ENCODE measurements around the gene DDAH2. TPM values are rescaled to one million over a fixed set of nuclear protein-coding genes. Genes with fewer than 3 reads are reported as not detected.
"Not testable (repeated sequence)": the region's sequence is repeated elsewhere in the genome, so short reads cannot be mapped to it uniquely, and the experiment has no call there.

Gene DDAH2
- total RNA-seq, 1 donor from 2014 or later = 126 TPM

DNA sequence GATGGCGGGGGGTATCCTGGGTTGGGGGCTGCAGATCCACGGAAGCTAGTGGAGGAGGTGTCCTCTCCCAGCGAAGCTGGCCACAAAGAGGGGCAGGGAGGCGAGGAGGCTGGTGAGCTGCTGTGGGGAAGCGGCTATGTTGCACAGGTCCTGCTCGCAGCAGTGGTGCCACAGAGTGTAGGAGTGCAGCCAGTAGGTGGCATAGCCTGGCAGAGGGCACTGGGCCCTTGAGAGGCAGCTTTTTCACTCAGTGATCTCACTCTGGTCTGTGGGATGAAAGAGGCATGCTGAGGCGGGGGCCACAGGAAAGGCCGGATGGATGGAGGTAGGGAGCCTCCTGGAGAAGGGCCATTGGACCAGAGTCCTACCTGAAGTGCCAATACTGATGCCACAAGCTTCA lies 16.8 kb downstream of the DDAH2 start:
- no peak for DNase-seq

DNA sequence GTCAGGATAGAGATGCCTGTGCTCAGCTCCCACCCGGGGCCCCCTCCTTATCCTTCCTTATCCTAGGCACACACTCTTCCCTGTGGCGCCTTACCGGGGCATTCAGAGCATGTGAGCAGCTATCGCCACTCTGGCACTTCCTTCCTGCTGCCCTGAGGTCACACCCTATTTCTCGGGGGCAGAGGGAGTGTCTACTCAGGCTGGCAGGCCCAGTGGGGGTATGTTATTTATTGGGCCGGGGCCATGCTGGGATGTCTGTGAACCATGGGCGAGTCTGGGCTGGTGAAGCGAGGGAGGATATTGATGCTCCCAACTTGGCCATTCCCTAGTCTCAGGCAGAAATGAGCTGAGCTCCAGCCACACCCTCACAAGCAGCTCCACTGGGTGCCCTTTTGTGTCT lies 17.9 kb downstream of the DDAH2 start:
- no peak for DNase-seq

DNA sequence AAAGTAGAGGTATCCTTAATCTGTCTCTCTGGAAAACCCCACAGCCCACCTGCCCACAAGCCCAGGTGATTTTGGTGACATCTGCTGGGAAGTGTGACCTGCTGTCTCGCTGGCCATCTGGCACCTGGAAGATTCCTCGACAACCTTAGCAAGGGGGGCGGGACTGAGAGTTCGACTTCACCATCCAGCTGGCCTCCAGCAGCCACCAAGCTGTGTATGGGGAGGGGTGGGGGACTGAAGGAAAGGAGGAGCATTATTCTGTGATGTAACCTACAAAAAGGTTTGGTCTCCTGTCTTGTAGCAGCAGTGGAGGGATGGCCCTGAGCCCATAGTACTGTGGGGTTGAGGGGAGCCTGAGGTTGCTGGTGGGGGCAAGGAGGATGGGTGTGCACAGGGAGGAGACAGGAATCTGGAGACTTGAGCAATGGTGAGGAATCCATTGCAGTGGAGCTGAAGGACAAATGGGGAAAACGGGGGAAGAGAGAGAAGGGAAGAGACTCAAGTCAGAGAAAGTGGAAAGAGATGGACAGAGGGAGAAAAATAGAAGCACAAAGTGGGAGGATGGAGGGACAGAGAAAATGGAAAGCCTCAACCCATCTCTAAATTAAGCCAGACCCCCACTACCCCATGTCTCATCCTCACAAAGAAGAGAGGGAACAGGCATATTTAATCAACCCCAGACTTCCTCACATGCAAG lies 18.4 kb downstream of the DDAH2 start:
- no peak for DNase-seq

- DNase-seq = not testable (repeated sequence)
Measured at GRCh38 chr6:31709157-31709556, 19.9 kb downstream of the DDAH2 start.

DNA sequence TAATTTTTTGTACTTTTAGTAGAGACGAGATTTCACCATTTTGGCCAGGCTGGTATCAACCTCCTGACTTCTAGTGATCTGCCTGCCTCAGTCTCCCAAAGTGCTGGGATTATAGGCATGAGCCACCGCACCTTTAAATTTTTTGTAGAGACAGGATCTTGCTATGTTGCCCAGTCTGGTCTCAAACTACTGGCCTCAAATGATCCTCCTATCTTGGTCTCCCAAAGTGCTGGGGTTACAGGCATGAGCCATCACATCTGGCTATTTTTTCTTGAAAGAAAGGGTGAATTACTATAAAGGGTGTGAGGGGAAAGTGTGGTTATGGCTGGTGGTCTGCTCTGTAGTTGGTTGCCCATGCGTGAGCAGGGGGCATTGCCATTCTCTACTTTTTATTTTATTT lies 20.9 kb downstream of the DDAH2 start:
- DNase-seq = no peak

DNA sequence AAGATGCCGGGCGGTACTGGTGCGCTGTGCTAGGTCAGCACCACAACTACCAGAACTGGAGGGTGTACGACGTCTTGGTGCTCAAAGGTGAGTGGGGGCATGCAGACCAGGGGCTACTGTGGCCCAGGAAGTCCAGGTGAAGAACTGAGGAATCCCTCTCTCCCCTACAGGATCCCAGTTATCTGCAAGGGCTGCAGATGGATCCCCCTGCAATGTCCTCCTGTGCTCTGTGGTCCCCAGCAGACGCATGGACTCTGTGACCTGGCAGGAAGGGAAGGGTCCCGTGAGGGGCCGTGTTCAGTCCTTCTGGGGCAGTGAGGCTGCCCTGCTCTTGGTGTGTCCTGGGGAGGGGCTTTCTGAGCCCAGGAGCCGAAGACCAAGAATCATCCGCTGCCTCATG lies 21.4 kb downstream of the DDAH2 start:
- DNase-seq = no peak

DNA sequence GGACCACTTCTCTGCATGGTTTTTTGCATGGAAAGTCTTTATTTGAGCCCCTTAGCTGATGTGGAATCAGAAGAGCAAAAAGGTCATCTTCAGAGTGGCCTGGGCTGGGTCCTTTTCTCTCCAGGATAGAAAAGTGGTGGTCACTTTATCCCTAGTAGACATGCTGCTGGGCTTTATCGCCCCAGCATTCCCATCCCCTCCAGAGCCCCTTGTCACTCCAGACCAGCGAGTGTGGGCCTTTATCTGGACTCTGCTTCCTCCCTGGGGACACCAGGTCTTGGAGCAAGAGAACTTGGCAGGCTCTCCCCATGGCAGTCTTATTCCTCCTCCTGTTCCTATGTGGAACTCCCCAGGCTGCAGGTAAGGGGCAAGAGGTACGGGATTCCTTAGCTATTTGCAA lies 22.5 kb downstream of the DDAH2 start, which contains the start of gene LY6G6F:
LY6G6F (plus strand) TSS at position 268 of the 400 bp plus-strand sequence; CDS start at position 309, 41 bp downstream.
- DNase-seq = no peak

DNA sequence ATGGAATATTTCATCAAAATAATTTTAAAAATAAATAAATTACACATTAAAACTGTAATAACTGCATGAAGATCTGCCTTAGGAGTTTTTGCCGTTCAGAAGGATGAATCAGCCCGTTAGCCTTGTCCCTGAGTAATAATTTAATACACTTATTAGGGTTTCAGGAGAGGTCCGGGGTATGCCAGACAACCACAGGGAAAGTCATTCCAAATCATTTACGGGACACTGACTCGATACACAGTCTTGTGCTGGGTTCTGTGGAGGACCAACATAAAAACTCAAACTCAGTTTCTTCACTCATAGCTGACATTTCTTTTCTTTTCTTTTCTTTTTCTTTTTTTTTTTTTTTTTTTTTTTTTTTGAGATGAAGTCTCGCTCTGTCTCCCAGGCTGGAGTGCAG lies 23.2 kb downstream of the DDAH2 start:
- DNase-seq = no peak

DNA sequence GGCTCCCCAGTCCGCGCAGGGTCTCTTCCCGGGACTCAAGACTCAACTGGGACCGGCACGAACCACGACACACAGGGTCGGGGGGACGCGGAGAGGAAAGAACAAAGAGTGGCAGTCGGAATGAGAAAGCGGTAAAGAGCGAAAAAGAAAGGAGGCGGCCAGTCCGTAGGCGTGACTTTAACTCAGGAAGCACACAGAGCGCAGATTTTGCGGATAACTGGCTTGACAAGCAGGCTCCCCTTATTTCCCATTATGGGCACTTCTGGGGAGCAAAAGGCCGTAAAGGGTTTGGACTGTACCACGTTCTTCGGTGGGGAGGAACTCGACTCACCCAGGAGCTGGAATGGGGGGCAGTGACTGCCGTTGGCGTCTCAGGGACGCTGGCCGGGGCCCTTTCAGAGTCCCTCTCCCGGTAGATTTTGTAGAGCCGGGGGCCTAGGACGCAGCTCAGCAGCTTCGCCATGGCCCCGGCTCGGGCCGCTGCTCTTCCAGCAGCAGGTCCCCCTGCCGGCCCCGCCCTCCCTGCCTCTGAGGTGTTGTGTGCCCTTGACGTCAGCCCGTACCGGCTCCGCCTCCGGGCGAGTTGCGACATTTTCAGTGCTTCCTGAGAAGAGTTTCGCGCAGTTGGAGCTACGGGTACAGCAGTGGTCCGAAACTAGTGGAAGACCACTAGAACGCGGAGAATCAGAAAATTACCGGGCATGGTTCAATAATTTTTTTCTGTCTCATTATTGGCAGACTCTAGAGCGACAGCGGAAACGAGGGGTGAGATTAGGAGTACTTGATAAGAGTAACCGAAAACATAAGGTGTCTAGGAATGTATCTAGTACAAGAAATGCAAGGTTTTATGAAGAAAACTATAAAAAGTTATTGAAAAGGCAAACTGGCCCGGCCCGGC lies 26.0 kb downstream of the DDAH2 start, which contains the start of gene ABHD16A:
ABHD16A (minus strand) TSS at position 506 of the 898 bp plus-strand sequence; CDS start at position 463, 43 bp downstream.
- peak; percentile 99 for DNase-seq

GRCh38 chr6:31702405-31702818 lies 26.7 kb downstream of the DDAH2 start:
- peak; percentile 50 for DNase-seq

DNA sequence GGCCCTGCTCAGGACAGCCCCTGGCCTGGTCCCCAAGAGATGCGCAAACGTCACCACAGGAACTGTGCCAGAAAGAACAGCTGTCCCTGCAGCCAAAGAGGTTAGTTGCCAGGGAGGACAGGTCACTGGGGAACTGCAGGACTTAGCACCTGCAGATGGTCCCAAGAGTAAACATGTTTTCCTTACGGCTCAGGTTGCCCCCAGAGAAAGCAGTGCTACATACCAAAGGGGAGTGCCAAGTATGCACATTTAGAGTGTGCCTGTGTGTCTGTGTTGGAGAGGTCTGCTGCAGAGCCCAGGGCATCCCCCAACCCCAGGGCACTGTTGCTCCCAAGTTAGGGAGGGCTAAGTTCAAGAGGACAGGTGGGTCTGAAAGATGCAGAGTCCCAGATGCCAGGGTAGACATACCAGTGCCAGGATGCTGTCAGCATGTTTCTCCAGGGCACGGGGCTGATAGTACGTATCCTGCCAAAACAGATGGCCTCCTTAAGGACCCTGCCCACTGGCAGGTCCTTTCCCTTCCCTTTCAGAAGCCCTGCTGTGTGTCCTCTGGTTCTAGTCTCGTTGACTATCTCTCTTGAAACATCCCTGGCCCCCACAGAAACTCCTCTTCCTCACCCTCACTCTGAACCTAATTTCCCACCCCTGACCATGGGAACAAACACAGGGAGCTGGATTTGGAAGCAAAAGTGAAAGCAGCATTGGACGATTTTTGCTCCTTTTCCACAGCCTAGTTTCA lies 27.3 kb downstream of the DDAH2 start:
- peak; percentile 37 for DNase-seq

GRCh38 chr6:31700740-31701401 lies 28.2 kb downstream of the DDAH2 start:
- DNase-seq = no peak

DNA sequence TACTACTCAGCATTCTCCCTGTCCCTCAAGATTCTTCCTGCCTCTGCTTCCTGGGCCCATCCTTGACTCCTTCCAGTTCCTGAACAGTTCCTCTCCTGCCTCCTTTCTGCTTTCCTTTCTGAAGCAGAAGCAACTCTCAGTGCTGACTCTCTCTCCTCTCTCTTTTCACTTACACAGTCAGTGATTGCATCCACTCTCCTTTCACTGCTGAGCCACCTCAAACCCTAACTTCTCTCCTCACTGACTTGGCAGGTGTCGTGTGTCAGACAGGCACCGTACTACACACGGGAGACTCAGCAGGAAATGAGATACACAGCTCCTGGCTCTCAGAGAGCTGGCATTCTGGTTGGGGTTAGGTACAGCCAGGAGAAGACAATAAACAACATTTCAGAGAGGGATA lies 31.5 kb downstream of the DDAH2 start:
- DNase-seq = no peak

GRCh38 chr6:31693535-31693934 lies 35.6 kb downstream of the DDAH2 start:
- no peak for DNase-seq

DNA sequence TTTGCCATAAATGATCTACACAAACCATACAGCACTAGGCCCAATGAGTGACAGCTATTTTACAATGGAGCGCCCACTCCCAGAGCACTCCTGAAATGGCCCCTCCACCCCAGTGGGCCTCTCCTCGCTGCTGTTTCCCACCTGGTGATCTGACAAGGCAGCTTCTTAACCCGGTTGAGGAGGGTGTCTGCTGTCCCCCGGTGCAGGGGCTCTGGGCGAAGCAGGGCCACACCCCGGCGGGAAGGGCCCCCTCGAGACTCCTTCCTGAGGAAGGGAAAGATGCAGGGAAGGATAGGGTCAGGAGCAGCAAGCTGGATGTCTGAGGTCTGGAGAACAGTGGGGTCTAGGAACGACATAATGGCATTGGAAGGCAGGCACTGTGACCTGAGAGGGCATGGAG lies 36.2 kb downstream of the DDAH2 start:
- no peak for DNase-seq

DNA sequence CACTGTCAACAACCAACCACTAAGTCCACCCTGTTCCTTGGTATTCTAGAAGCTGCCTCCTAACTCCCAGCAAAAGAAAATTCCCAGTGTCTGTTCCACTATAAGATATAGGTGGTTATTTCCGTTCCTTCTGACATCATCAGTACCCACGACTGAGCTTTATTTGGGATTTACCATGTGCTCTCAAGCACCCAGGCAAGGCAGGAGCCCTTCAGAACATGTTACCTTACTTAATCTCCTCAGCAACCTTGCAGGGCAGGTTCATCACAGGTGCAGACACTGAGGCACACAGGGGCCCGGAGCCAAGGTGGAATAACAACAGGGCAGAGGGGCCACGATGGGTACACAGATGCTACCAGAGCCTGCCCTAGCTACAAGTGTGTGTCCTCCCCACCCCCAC lies 36.7 kb downstream of the DDAH2 start:
- no peak for DNase-seq

DNA sequence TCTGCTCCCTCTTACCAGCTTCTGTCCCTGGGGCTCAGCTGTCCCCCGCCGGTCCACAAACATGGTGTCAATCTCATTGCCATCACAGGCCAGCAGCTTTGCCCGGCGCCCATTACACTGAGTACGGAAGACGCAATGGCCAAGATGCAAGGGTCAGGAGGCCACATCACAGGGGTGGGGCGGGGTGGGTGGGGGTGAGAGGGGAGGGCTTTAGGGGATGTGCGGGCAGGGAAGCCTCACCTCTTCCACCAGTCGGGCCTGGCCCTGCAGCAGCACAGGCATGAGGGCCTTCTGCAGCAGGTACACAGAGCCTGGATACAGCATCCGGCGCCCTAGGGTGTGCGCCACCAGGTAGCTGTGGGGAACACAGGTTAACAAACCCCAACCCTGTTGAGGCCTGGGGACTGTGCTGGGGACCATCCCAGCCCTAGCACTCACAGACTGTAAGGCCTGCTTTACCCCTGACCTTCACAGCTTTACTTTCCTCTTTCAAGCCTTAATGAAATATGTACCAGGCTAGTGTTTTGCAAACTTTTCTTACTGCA lies 37.5 kb downstream of the DDAH2 start:
- no peak for DNase-seq

DNA sequence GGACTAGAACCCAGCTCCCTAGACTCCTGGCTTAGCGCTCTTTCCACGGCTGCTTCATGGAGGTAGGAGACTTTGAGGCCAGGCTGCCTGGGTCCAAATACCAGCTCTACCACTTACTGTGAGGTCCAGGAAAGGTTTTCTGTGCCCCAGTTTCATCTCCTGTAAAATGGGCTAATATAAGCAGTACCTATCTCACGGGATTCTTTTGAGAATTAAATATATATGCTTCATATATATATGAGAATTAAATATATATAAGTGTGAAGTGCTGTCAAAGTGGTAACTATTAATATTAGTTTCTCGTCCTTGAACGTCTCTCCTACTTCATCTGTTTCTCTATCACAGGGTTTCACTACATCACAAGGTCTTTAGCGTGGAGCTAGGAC lies 38.0 kb downstream of the DDAH2 start:
- DNase-seq = no peak

DNA sequence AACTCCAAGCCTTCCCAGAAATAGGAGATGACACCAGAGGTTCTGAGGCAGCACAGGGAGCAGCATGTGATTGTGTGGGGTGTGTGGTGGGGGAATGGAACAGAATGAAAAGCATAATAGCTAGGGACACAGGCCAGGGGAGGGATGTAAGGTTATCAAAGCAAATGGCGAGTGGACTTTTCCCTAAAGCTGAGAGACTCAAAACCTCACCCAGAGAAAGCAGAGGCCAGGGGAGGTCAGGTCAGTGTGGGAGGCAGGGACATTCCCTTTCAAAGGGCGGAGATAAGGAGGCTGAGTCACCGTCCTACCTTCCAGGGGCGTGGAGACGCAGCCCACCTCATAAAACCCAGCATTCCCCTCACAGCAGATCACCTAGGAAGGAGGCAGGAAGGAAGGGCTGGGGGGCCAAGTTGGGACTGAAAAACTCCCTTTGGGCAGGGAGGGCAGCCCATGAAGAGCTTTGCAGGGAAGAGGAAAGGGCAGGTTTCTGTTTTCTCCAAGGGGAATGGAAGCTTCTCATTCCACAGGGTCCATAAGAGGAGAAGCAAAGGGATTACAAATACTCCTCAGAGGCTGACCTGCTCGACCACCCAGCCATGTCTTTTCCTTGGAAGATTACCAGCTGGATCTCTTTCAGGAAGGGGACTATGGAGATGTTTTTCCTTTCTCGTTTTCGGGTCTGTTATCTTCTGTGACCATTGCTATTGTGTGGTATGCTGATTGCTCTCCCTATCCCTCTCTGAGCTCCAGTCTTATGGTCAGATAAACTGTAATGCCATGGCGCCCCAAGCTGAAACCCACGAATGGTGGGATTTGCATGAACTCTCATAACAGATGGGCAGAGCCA lies 38.6 kb downstream of the DDAH2 start:
- no peak for DNase-seq

DNA sequence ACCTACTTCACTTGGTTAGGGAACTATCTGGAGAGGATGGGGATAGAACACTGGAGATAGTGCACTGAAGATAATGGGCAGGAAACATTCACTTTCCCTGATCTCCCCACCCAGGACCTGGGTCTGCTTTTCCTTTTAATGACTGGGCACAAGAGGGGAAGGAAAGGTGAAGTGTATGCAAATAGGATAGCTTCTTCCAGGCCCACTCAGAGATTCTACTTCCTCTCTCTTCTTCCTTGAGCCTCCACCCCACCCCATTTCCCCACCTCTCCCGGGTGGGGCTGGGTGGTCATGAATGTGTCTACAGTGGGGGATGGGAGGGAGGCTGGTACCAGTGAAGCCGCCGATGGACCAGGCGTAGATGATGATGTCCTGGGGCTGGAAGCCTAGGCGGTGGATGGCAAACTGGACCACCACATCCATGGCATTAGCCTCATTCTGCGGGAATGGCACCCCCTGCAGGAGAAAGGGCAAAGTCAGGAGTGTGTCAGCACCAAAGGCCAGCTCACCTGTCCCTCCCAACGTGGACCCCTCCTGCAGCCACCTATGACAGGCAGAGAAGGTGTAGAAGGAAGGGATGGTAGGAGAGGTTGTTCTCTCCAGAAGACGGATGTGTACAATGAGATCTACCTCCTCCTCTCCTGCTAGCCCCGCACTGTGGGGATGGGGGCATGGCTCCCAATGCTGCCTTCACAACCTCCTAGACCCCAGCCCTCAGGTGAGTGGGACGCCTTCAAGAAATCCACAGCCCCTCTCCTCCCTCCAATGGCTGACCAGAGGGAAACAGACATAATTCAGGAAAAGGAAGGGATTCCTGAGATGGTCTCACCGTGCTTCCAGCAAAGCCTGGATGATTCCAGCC lies 39.6 kb downstream of the DDAH2 start:
- DNase-seq = peak; percentile 36
